ENCODE data around the gene MYOM1.
"Not testable (repeated sequence)": the region's sequence is repeated elsewhere in the genome, so short reads cannot be mapped to it uniquely, and the experiment has no call there.

The MYOM1 gene

GRCh38 chr18:3217948-3218647 is 1.7 kb downstream of the MYOM1 start:
- no peak for DNase-seq

- DNase-seq: no peak
These were observed 2.8 kb downstream of the MYOM1 start for GRCh38 chr18:3216987-3217386.

DNA sequence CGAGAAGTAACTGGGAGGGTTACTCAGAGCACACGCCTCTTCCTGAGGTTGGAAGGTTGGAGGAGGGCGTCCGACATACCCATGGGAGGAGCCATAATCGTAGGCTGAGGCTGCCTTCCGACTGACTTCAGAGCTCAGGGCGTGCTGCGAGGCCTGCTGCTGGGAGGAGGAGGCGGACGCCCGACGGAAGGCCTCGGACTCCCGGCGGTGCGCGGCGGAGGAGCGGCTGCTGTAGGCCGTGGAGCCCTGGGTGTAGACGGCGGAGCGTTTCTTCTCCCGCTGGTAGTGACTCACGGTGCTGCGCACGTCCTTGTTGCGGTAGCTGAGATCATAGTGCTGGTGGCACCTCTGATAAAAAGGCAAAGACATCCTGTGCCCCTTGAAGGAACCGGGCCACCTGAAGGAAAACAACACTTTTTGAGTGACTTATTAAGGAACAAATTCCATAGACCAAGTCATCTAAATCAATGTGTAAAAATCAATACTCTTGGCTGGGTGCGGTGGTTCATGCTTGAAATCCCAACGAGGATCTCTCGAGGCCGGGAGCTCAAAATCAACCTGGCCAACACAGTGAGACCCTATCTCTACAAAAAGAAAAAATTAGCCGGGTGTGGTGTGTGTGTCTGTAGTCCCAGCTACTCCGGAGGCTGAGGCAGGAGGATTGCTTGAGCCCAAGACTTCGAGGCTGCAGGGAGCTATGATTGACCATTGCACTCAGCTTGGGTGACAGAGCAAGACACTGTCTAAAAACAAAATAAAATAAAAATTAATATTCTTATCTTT is 4.7 kb downstream of the MYOM1 start:
- no peak for DNase-seq

- DNase-seq: peak; percentile 62
These were observed 6.3 kb downstream of the MYOM1 start for GRCh38 chr18:3213300-3214059.

- DNase-seq: no peak
These were observed 7.1 kb downstream of the MYOM1 start for GRCh38 chr18:3212657-3213056.

GRCh38 chr18:3211236-3211992 is 8.4 kb downstream of the MYOM1 start:
- DNase-seq: no peak

GRCh38 chr18:3209859-3210569 is 9.8 kb downstream of the MYOM1 start:
- DNase-seq: no peak

DNA sequence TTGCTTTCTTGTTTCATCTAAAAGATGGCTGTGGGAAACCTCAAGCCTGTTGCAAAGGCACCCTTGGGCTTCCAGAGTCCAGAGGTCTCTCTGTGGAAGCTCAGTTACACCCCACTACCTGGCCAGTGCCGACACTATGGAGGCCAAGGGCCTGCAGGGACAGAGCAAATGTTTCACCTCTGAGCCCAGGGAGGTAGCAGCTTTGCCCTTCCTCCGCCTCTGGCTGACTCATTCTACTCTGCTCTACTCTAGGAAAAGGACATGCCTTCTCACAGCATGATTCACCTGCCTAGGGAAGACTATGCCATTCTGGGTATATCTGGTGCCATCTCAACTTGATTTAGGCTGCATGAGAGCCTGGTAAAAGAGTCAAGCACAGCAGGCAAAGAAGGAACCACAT is 12.2 kb downstream of the MYOM1 start:
- no peak for DNase-seq

GRCh38 chr18:3205239-3205638 is 14.5 kb downstream of the MYOM1 start:
- DNase-seq: no peak

DNA sequence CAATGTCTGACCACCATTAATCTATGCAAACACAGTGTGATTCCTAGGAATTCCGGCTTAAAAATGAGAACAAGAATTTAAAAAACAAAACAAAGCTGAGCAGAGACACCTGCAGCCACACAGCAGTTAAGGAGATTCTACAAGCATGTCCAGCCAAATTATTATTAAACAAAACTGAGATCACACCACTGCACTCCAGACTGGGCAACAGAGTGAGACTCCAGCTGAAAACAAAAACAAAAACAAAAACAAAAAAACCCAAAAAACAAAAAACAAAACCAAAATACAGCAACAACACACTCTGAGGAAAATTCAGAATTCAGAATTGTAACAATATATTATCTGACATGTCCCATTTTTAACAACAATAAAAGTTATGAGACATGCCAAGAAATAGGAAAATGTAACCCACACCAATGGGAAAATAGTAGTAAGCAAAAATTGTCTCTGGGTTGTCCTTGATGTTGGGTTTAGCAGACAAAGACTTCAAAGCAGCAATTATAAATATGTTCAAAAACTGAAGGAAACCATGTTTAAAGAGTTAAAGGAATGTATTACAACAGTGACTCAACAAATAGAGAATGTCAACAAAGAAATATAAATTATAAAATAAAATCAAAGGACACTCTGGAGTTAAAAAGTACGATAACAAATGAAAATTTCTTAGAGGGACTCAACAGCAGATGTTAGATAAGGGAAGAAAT is 19.7 kb downstream of the MYOM1 start:
- DNase-seq: no peak

- DNase-seq: not testable (repeated sequence)
These were observed 21.4 kb downstream of the MYOM1 start for GRCh38 chr18:3198260-3198860.

GRCh38 chr18:3194947-3195612 is 24.7 kb downstream of the MYOM1 start:
- no peak for DNase-seq

DNA sequence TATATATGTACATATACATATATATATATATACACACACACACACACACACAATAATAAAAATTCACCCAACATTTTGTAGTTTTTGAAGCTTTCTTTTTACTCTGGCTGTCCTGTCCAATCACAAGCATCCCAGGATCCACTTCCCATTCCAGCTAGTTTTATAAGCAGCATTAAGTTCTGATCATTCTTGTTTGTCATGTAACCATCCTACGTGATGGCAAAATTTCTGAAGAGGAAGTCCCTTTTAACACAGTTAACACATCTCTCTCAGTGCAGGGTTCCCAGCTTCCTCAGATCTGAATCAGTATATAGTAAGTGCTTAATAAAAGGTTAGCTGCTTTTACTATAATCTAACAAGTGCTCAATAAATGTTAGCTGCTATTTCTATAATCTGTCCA is 26.4 kb downstream of the MYOM1 start:
- peak; percentile 27 for DNase-seq

GRCh38 chr18:3192752-3193151 is 27.0 kb downstream of the MYOM1 start:
- no peak for DNase-seq

GRCh38 chr18:3192286-3192685 is 27.5 kb downstream of the MYOM1 start:
- no peak for DNase-seq

- no peak for DNase-seq
These were observed 29.2 kb downstream of the MYOM1 start for GRCh38 chr18:3190610-3191009.

- DNase-seq: no peak
These were observed 29.9 kb downstream of the MYOM1 start for GRCh38 chr18:3189884-3190283.

- DNase-seq: no peak
These were observed 32.8 kb downstream of the MYOM1 start for GRCh38 chr18:3186678-3187658.

- no peak for DNase-seq
These were observed 35.3 kb downstream of the MYOM1 start for GRCh38 chr18:3184275-3184963.

Data from MV-4-11 (cell line).